Measurements from ENCODE around the gene PDE4B. TPM values are rescaled to one million over a fixed set of nuclear protein-coding genes. Genes with fewer than 3 reads are reported as not detected.

The PDE4B gene
- polyA plus RNA-seq, 1 donor, result 9.3 TPM

- H3K9me3 ChIP-seq (ENCODE audit: control insufficient read depth, low read depth, low read length), result no peaks in the 10 kb centered on the region
- H3K27me3 ChIP-seq (ENCODE audit: control insufficient read depth, insufficient read depth, low read length), result no peaks in the 10 kb centered on the region
- no peaks in the 10 kb centered on the region for H3K36me3 ChIP-seq (ENCODE audit: control insufficient read depth, insufficient read depth, low read length)
- no peak for DNase-seq
- H3K4me3 ChIP-seq (ENCODE audit: low read length), result no peak overlapping the region
- no peak overlapping the region for H3K27ac ChIP-seq (ENCODE audit: low read length)
- 67% methylated on average over 1 of the region's 2 CpGs for WGBS (ENCODE audit: insufficient coverage, low lambda C conversion rate)
- H3K4me1 ChIP-seq (ENCODE audit: control insufficient read depth, insufficient read depth, low read length), result no peaks in the 10 kb centered on the region
These were observed 344.5 kb downstream of the PDE4B start for GRCh38 chr1:66137235-66137634.

- no peak overlapping the region for H3K4me3 ChIP-seq (ENCODE audit: low read length)
- no peaks in the 10 kb centered on the region for H3K36me3 ChIP-seq (ENCODE audit: control insufficient read depth, insufficient read depth, low read length)
- H3K27ac ChIP-seq (ENCODE audit: low read length), result no peak overlapping the region
- no peak for DNase-seq
- H3K4me1 ChIP-seq (ENCODE audit: control insufficient read depth, insufficient read depth, low read length), result no peaks in the 10 kb centered on the region
- H3K9me3 ChIP-seq (ENCODE audit: control insufficient read depth, low read depth, low read length), result no peaks in the 10 kb centered on the region
- H3K27me3 ChIP-seq (ENCODE audit: control insufficient read depth, insufficient read depth, low read length), result no peaks in the 10 kb centered on the region
These were observed 345.9 kb downstream of the PDE4B start for GRCh38 chr1:66138613-66139012.

- no peak overlapping the region for H3K27ac ChIP-seq (ENCODE audit: low read length)
- DNase-seq, result no peak
- no peaks in the 10 kb centered on the region for H3K27me3 ChIP-seq (ENCODE audit: control insufficient read depth, insufficient read depth, low read length)
- H3K4me3 ChIP-seq (ENCODE audit: low read length), result no peak overlapping the region
- no peaks in the 10 kb centered on the region for H3K9me3 ChIP-seq (ENCODE audit: control insufficient read depth, low read depth, low read length)
- no peaks in the 10 kb centered on the region for H3K4me1 ChIP-seq (ENCODE audit: control insufficient read depth, insufficient read depth, low read length)
- no peaks in the 10 kb centered on the region for H3K36me3 ChIP-seq (ENCODE audit: control insufficient read depth, insufficient read depth, low read length)
- 100% methylated on average over 1 of the region's 5 CpGs for WGBS (ENCODE audit: insufficient coverage, low lambda C conversion rate)
These were observed 347.4 kb downstream of the PDE4B start for GRCh38 chr1:66140072-66140471.

- WGBS (ENCODE audit: insufficient coverage, low lambda C conversion rate), result no CpG with 5 or more reads among the region's 2 CpGs
- H3K4me1 ChIP-seq (ENCODE audit: control insufficient read depth, insufficient read depth, low read length), result no peaks in the 10 kb centered on the region
- H3K27me3 ChIP-seq (ENCODE audit: control insufficient read depth, insufficient read depth, low read length), result no peaks in the 10 kb centered on the region
- H3K27ac ChIP-seq (ENCODE audit: low read length), result no peak overlapping the region
- no peak for DNase-seq
- no peaks in the 10 kb centered on the region for H3K9me3 ChIP-seq (ENCODE audit: control insufficient read depth, low read depth, low read length)
- no peak overlapping the region for H3K4me3 ChIP-seq (ENCODE audit: low read length)
- no peaks in the 10 kb centered on the region for H3K36me3 ChIP-seq (ENCODE audit: control insufficient read depth, insufficient read depth, low read length)
These were observed 351.0 kb downstream of the PDE4B start for GRCh38 chr1:66143651-66144050.

GRCh38 chr1:66147226-66147835 is 354.6 kb downstream of the PDE4B start:
- H3K9me3 ChIP-seq (ENCODE audit: control insufficient read depth, low read depth, low read length), result no peaks in the 10 kb centered on the region
- DNase-seq, result no peak
- no CpG with 5 or more reads among the region's 4 CpGs for WGBS (ENCODE audit: insufficient coverage, low lambda C conversion rate)
- no peak overlapping the region for H3K4me3 ChIP-seq (ENCODE audit: low read length)
- H3K27me3 ChIP-seq (ENCODE audit: control insufficient read depth, insufficient read depth, low read length), result no peaks in the 10 kb centered on the region
- H3K4me1 ChIP-seq (ENCODE audit: control insufficient read depth, insufficient read depth, low read length), result no peaks in the 10 kb centered on the region
- no peaks in the 10 kb centered on the region for H3K36me3 ChIP-seq (ENCODE audit: control insufficient read depth, insufficient read depth, low read length)
- H3K27ac ChIP-seq (ENCODE audit: low read length), result no peak overlapping the region

GRCh38 chr1:66152034-66152433 is 359.3 kb downstream of the PDE4B start:
- Histone ChIP-seq H3K27me3 (ENCODE audit: control insufficient read depth, insufficient read depth, low read length) (no peaks in the 10 kb centered on the region), H3K9me3 (ENCODE audit: control insufficient read depth, low read depth, low read length) (no peaks in the 10 kb centered on the region), H3K4me3 (ENCODE audit: low read length) (no peak overlapping the region), H3K4me1 (ENCODE audit: control insufficient read depth, insufficient read depth, low read length) (no peaks in the 10 kb centered on the region), H3K27ac (ENCODE audit: low read length) (no peak overlapping the region), H3K36me3 (ENCODE audit: control insufficient read depth, insufficient read depth, low read length) (no peaks in the 10 kb centered on the region)
- no peak for DNase-seq

GRCh38 chr1:66154394-66154793 is 361.7 kb downstream of the PDE4B start:
- no peak overlapping the region for H3K27ac ChIP-seq (ENCODE audit: low read length)
- no peaks in the 10 kb centered on the region for H3K27me3 ChIP-seq (ENCODE audit: control insufficient read depth, insufficient read depth, low read length)
- WGBS (ENCODE audit: insufficient coverage, low lambda C conversion rate), result 100% methylated on average over 1 of the region's 3 CpGs
- H3K9me3 ChIP-seq (ENCODE audit: control insufficient read depth, low read depth, low read length), result no peaks in the 10 kb centered on the region
- H3K4me1 ChIP-seq (ENCODE audit: control insufficient read depth, insufficient read depth, low read length), result no peaks in the 10 kb centered on the region
- no peak for DNase-seq
- H3K4me3 ChIP-seq (ENCODE audit: low read length), result no peak overlapping the region
- H3K36me3 ChIP-seq (ENCODE audit: control insufficient read depth, insufficient read depth, low read length), result no peaks in the 10 kb centered on the region

GRCh38 chr1:66156144-66156543 is 363.4 kb downstream of the PDE4B start:
- Histone ChIP-seq H3K4me1 (ENCODE audit: control insufficient read depth, insufficient read depth, low read length) (no peaks in the 10 kb centered on the region), H3K27me3 (ENCODE audit: control insufficient read depth, insufficient read depth, low read length) (no peaks in the 10 kb centered on the region), H3K36me3 (ENCODE audit: control insufficient read depth, insufficient read depth, low read length) (no peaks in the 10 kb centered on the region), H3K9me3 (ENCODE audit: control insufficient read depth, low read depth, low read length) (no peaks in the 10 kb centered on the region), H3K4me3 (ENCODE audit: low read length) (no peak overlapping the region), H3K27ac (ENCODE audit: low read length) (no peak overlapping the region)
- no peak for DNase-seq
- WGBS (ENCODE audit: insufficient coverage, low lambda C conversion rate), result 100% methylated on average over 1 of the region's 1 CpG

- WGBS (ENCODE audit: insufficient coverage, low lambda C conversion rate), result no CpG with 5 or more reads among the region's 1 CpG
- no peaks in the 10 kb centered on the region for H3K4me1 ChIP-seq (ENCODE audit: control insufficient read depth, insufficient read depth, low read length)
- H3K36me3 ChIP-seq (ENCODE audit: control insufficient read depth, insufficient read depth, low read length), result no peaks in the 10 kb centered on the region
- no peaks in the 10 kb centered on the region for H3K9me3 ChIP-seq (ENCODE audit: control insufficient read depth, low read depth, low read length)
- no peaks in the 10 kb centered on the region for H3K27me3 ChIP-seq (ENCODE audit: control insufficient read depth, insufficient read depth, low read length)
- DNase-seq, result no peak
- no peak overlapping the region for H3K4me3 ChIP-seq (ENCODE audit: low read length)
- H3K27ac ChIP-seq (ENCODE audit: low read length), result no peak overlapping the region
These were observed 367.1 kb downstream of the PDE4B start for GRCh38 chr1:66159800-66160199.

- Histone ChIP-seq H3K9me3 (ENCODE audit: control insufficient read depth, low read depth, low read length) (no peaks in the 10 kb centered on the region), H3K36me3 (ENCODE audit: control insufficient read depth, insufficient read depth, low read length) (no peaks in the 10 kb centered on the region), H3K27ac (ENCODE audit: low read length) (no peak overlapping the region), H3K4me1 (ENCODE audit: control insufficient read depth, insufficient read depth, low read length) (no peaks in the 10 kb centered on the region), H3K27me3 (ENCODE audit: control insufficient read depth, insufficient read depth, low read length) (no peaks in the 10 kb centered on the region), H3K4me3 (ENCODE audit: low read length) (no peak overlapping the region)
- no peak for DNase-seq
- no CpG with 5 or more reads among the region's 1 CpG for WGBS (ENCODE audit: insufficient coverage, low lambda C conversion rate)
These were observed 368.0 kb downstream of the PDE4B start for GRCh38 chr1:66160719-66161118.

- Histone ChIP-seq H3K9me3 (ENCODE audit: control insufficient read depth, low read depth, low read length) (no peaks in the 10 kb centered on the region), H3K27me3 (ENCODE audit: control insufficient read depth, insufficient read depth, low read length) (no peaks in the 10 kb centered on the region), H3K4me1 (ENCODE audit: control insufficient read depth, insufficient read depth, low read length) (no peaks in the 10 kb centered on the region), H3K27ac (ENCODE audit: low read length) (no peak overlapping the region), H3K36me3 (ENCODE audit: control insufficient read depth, insufficient read depth, low read length) (no peaks in the 10 kb centered on the region), H3K4me3 (ENCODE audit: low read length) (no peak overlapping the region)
- no peak for DNase-seq
- no CpG with 5 or more reads among the region's 3 CpGs for WGBS (ENCODE audit: insufficient coverage, low lambda C conversion rate)
These were observed 374.1 kb downstream of the PDE4B start for GRCh38 chr1:66166753-66167152.
